Measurements from ENCODE around the gene SPATS1. TPM values are rescaled to one million over a fixed set of nuclear protein-coding genes. Genes with fewer than 3 reads are reported as not detected.

SPATS1 gene
- total and polyA plus RNA-seq, 2 of the 4 experiments (the other 2 are of a cell fraction) = not detected

DNA sequence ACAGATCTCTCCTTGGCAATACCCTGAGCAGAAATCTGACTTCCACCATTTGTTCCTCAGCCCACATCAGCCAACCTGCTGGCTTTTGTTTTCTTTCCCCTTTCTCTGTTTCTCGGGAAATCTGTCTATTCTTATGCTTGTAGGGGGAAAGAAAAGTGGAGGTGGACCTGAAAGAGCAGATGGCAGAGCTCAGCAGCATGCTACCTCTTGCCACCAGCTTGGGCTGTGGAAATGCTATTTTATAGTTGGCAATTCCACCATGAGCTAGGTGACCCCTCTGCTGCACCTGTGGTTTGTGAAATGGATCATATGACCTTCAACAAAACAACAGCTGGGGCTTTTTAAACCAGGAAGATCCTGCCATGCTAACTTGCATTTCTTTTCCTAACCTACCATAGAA is 6.8 kb upstream of the SPATS1 start:
- H3K4me2 ChIP-seq (ENCODE audit: low read depth, low read length) = no peak overlapping the region
- no TSS peak for BruUV-seq (replicated peaks)
- ChIA-PET CTCF (interaction anchor here (1.2 kb wide), 1 partner anchor 67 kb away, joined by 3 read pairs; no protein-coding TSS in a partner anchor), POLR2A (ENCODE audit: unreplicated experiment) (no interaction called here)
- H3K9ac ChIP-seq (ENCODE audit: low read depth, low read length) = no peak overlapping the region
- H3K4me1 ChIP-seq (ENCODE audit: control insufficient read depth, insufficient read depth, low read length) = no peaks in the 10 kb centered on the region
- H2BK120ac ChIP-seq (ENCODE audit: low read depth, low read length) = no peak overlapping the region
- no peak overlapping the region for H3K4me3 ChIP-seq (ENCODE audit: insufficient read depth, low read depth, low read length)
- DNase-seq = no peak
- H3K27ac ChIP-seq (ENCODE audit: insufficient read depth, low read length) = no peak overlapping the region
- no peaks in the 10 kb centered on the region for H3K36me3 ChIP-seq (ENCODE audit: control insufficient read depth, insufficient read depth, low read length)
- TF ChIP-seq SMC3 (IDR thresholded peaks at IDR 0.05; ENCODE audit: low read depth, low read length) (no peak), MAZ (IDR thresholded peaks at IDR 0.05; ENCODE audit: borderline replicate concordance, low read depth, low read length) (no peak), RAD21 (IDR thresholded peaks at IDR 0.05; ENCODE audit: low read length) (no peak), NFE2L2 (IDR thresholded peaks at IDR 0.05; ENCODE audit: low read depth, low read length) (no peak)
- no peak overlapping the region for H2AK5ac ChIP-seq (ENCODE audit: low read depth, low read length)
- no CpG with 5 or more reads among the region's 1 CpG for WGBS, 2 experiments (ENCODE audit: extremely low coverage in 2 of 2, insufficient read length in 1 of 2)
- dilution Hi-C loops (cut with HindIII; ENCODE audit: low sequenced_read_pairs, unreplicated experiment) (no loop called here), intact Hi-C loops (cut with micrococcal nuclease) (no loop called here), in situ Hi-C loops (cut with MboI; ENCODE audit: low sequenced_read_pairs) (loop anchor here (5.0 to 10.0 kb wide), 2 partner anchors 53 to 171 kb away; no protein-coding TSS in a partner anchor)
- H3K79me1 ChIP-seq (ENCODE audit: low read depth in 1 of 2, low read length in 2 of 2) = no peaks in the 10 kb centered on the region
- no peak overlapping the region for H3K18ac ChIP-seq (ENCODE audit: low read depth, low read length)
- H4K91ac ChIP-seq (ENCODE audit: insufficient read depth, low read depth, low read length) = no peak overlapping the region
- H3K56ac ChIP-seq (ENCODE audit: extremely low read depth, insufficient read depth, low read length) = no peak overlapping the region
- H4K8ac ChIP-seq (ENCODE audit: low read depth in 2 of 2, low read length in 2 of 2) = no peak overlapping the region
- H2AFZ ChIP-seq (replicated peaks; ENCODE audit: low read length, poor library complexity) = no peak overlapping the region
- no peak for ATAC-seq (ENCODE audit: low read depth)
- no peak overlapping the region for H2BK5ac ChIP-seq (ENCODE audit: low read depth, low read length, poor library complexity, severe bottlenecking)
- no peaks in the 10 kb centered on the region for H3K9me1 ChIP-seq (ENCODE audit: insufficient read depth, low read length)
- H4K5ac ChIP-seq (ENCODE audit: low read depth, low read length) = no peak overlapping the region
- H3K4ac ChIP-seq (ENCODE audit: low read depth, low read length) = no peak overlapping the region
- no peaks in the 10 kb centered on the region for H4K20me1 ChIP-seq (ENCODE audit: insufficient read depth, low read length)
- no peaks in the 10 kb centered on the region for H3K9me3 ChIP-seq (ENCODE audit: control insufficient read depth, insufficient read depth, low read length)
- peaks cover 52% of the 10 kb centered on the region for H3K27me3 ChIP-seq (ENCODE audit: control insufficient read depth, insufficient read depth, low read length)
- no peak overlapping the region for H2BK20ac ChIP-seq (ENCODE audit: low read depth, low read length)
- H2AK9ac ChIP-seq (replicated peaks; ENCODE audit: low read depth, low read length, poor library complexity) = no peak overlapping the region
- H3K23ac ChIP-seq (ENCODE audit: low read depth, low read length) = no peak overlapping the region
- H3K14ac ChIP-seq (replicated peaks; ENCODE audit: low read depth, low read length) = no peak overlapping the region
- no peak overlapping the region for H2BK15ac ChIP-seq (ENCODE audit: low read depth, low read length)
